Liver (tissue), 9 donors: ENCODE measurements around the gene TMEM26. TPM values are rescaled to one million over a fixed set of nuclear protein-coding genes. Genes with fewer than 3 reads are reported as not detected.

ENCODE experiments used
- DNase-seq: peaks from one replicate; pipeline ENCODE4 v3.0.0-alpha.2; 2017; ENCODE audit warnings: low spot score
- H3K27ac ChIP-seq, 2 donors: one replicate each; pipeline ENCODE4 v1.7.0; 2013; ENCODE audit warnings: inconsistent platforms in 2 of 2, low read length in 2 of 2, control low read depth in 1 of 2, low read depth in 1 of 2, mild to moderate bottlenecking in 1 of 2
- H3K27me3 ChIP-seq, 4 donors: one replicate each; pipeline versions ENCODE4 v1.6.1 to v1.7.0; 2013; ENCODE audit warnings: low read length in 3 of 4, inconsistent platforms in 1 of 4, mild to moderate bottlenecking in 1 of 4, moderate library complexity in 1 of 4; ENCODE audit not compliant: control insufficient read depth in 4 of 4, insufficient read depth in 4 of 4
- H3K36me3 ChIP-seq, 4 donors: one replicate each; pipeline versions ENCODE4 v1.6.1 to v1.7.0; 2013; ENCODE audit warnings: low read length in 3 of 4, mild to moderate bottlenecking in 3 of 4, low read depth in 1 of 4, moderate library complexity in 1 of 4; ENCODE audit not compliant: control insufficient read depth in 4 of 4, insufficient read depth in 3 of 4
- H3K4me1 ChIP-seq, 4 donors: one replicate each; pipeline versions ENCODE4 v1.6.1 to v1.7.0; 2013; ENCODE audit warnings: low read length in 3 of 4, mild to moderate bottlenecking in 3 of 4, moderate library complexity in 1 of 4; ENCODE audit not compliant: control insufficient read depth in 4 of 4, insufficient read depth in 4 of 4
- H3K4me3 ChIP-seq, 3 donors: one replicate each; pipeline versions ENCODE4 v1.6.1 to v1.7.0; 2013; ENCODE audit warnings: low read length in 3 of 3, control low read depth in 1 of 3, low read depth in 1 of 3, mild to moderate bottlenecking in 1 of 3
- H3K9ac ChIP-seq, 2 donors: one replicate each; pipeline ENCODE4 v1.7.0; 2013; ENCODE audit warnings: low read length in 2 of 2, mild to moderate bottlenecking in 2 of 2, moderate library complexity in 2 of 2, control low read depth in 1 of 2, low read depth in 1 of 2
- H3K9me3 ChIP-seq, 4 donors: one replicate each; pipeline versions ENCODE4 v1.6.1 to v1.7.0; 2013; ENCODE audit warnings: low read length in 3 of 4; ENCODE audit not compliant: control insufficient read depth in 4 of 4
- ATF3 ChIP-seq: IDR thresholded peaks from 2 replicates; pipeline ENCODE4 v1.6.1; 2016; ENCODE audit warnings: antibody characterized with exemption
- CTCF ChIP-seq: fragments of 150-350 bp; IDR thresholded peaks from 2 replicates; pipeline ENCODE4 v1.5.1; 2017; ENCODE audit warnings: improper control_type of control experiment, low read depth, low read length; ENCODE audit not compliant: missing input control
- FOXA1 ChIP-seq: IDR thresholded peaks from 2 replicates; pipeline ENCODE4 v1.6.1; 2016; ENCODE audit warnings: antibody characterized with exemption
- FOXA2 ChIP-seq: IDR thresholded peaks from 2 replicates; pipeline ENCODE4 v1.6.1; 2016; ENCODE audit warnings: antibody characterized with exemption
- GABPA ChIP-seq, 2 donors: IDR thresholded peaks in 1 of 2; conservative IDR thresholded peaks in 1 of 2; 2 replicates each; pipeline ENCODE4 v1.6.1; 2016; ENCODE audit warnings: antibody characterized with exemption in 2 of 2, mild to moderate bottlenecking in 1 of 2, moderate library complexity in 1 of 2
- HNF4A ChIP-seq, 2 donors: conservative IDR thresholded peaks; 2 replicates each; pipeline ENCODE4 v1.6.1; 2016; ENCODE audit warnings: antibody characterized with exemption in 2 of 2, mild to moderate bottlenecking in 2 of 2
- HNF4G ChIP-seq: IDR thresholded peaks from 2 replicates; pipeline ENCODE4 v1.6.1; 2016; ENCODE audit warnings: antibody characterized with exemption
- MAX ChIP-seq: IDR thresholded peaks from 2 replicates; pipeline ENCODE4 v1.6.1; 2016; ENCODE audit warnings: antibody characterized with exemption
- NR2F2 ChIP-seq: IDR thresholded peaks from 2 replicates; pipeline ENCODE4 v1.6.1; 2016; ENCODE audit warnings: antibody characterized with exemption
- RAD21 ChIP-seq, 2 donors: IDR thresholded peaks; 2 replicates each; pipeline ENCODE4 v1.6.1; 2016; ENCODE audit warnings: antibody characterized with exemption in 2 of 2, mild to moderate bottlenecking in 2 of 2
- REST ChIP-seq: IDR thresholded peaks from 2 replicates; pipeline ENCODE4 v1.6.1; 2016; ENCODE audit warnings: antibody characterized with exemption, mild to moderate bottlenecking
- RXRA ChIP-seq, 2 donors: IDR thresholded peaks; 2 replicates each; pipeline ENCODE4 v1.6.1; 2017 to 2018; ENCODE audit warnings: antibody characterized with exemption in 2 of 2, mild to moderate bottlenecking in 1 of 2
- SP1 ChIP-seq: IDR thresholded peaks from 2 replicates; pipeline ENCODE4 v1.6.1; 2018; ENCODE audit warnings: antibody characterized with exemption, mild to moderate bottlenecking
- TAF1 ChIP-seq: conservative IDR thresholded peaks from 2 replicates; pipeline ENCODE4 v1.6.1; 2016; ENCODE audit warnings: antibody characterized with exemption, mild to moderate bottlenecking
- YY1 ChIP-seq: IDR thresholded peaks from 2 replicates; pipeline ENCODE4 v1.6.1; 2016; ENCODE audit warnings: antibody characterized with exemption, mild to moderate bottlenecking
- ZBTB33 ChIP-seq: IDR thresholded peaks from 2 replicates; pipeline ENCODE4 v1.6.1; 2016; ENCODE audit warnings: antibody characterized with exemption
- WGBS: extraction: QIAGEN DNeasy Blood & Tissue Kit; methylation state at CpG from one replicate; pipeline ENCODE4 v1.1.7; 2013; 5-methylcytosine and 5-hydroxymethylcytosine counted together
- polyA plus RNA-seq, 2 donors: library from polyadenylated mRNA; stranded (reverse) in 1 of 2; unstranded in 1 of 2; fragments of 200-250 nt in 1 of 2; fragments of >200 nt in 1 of 2; fragmentation: Nextera tagmentation in 1 of 2; extraction: Ambion mirVana in 1 of 2; gene quantifications; one replicate each; pipeline versions ENCODE4 v1.2.1 to v1.2.3, GENCODE V29; 2013 to 2015
- total RNA-seq, 2 donors: library from RNA; depleted of rRNA; stranded (reverse); fragments of >200 nt; gene quantifications; one replicate each; pipeline ENCODE4 v1.2.3, GENCODE V29; 2014
- donor health status: healthy.
- donor health status: healthy.
- donor health status: healthy.
- donor health status: healthy.
- donor health status: healthy.

TMEM26 gene
- total and polyA plus RNA-seq, 4 donors: 0.31 to 5.5 (median 1.2) TPM

- TF ChIP-seq REST (no peak), HNF4A (conservative IDR thresholded peaks at IDR 0.05) (no peak), ATF3 (no peak), RXRA (IDR thresholded peaks at IDR 0.05) (no peak), FOXA2 (no peak), MAX (no peak)
Measured at GRCh38 chr10:61455656-61456055, 2.5 kb upstream of the TMEM26 start (continued).

- H3K9me3 ChIP-seq: no peaks in the 10 kb centered on the region
- H3K4me3 ChIP-seq: no peak overlapping the region
- no peak for TF ChIP-seq YY1
- no peak for TF ChIP-seq RXRA (IDR thresholded peaks at IDR 0.05)
- TF ChIP-seq TAF1: no peak
- TF ChIP-seq SP1: no peak
- TF ChIP-seq FOXA1: no peak
- no peak for TF ChIP-seq CTCF
- no peak for TF ChIP-seq REST
- no peak for TF ChIP-seq NR2F2
- no peak for TF ChIP-seq GABPA (IDR thresholded peaks at IDR 0.05 in 1 of 2, conservative IDR thresholded peaks at IDR 0.05 in 1 of 2)
- no peak for TF ChIP-seq MAX
- no peak for TF ChIP-seq HNF4G
- TF ChIP-seq RAD21 (IDR thresholded peaks at IDR 0.05): no peak
- TF ChIP-seq ZBTB33: no peak
- TF ChIP-seq ATF3: no peak
- no peaks in the 10 kb centered on the region for H3K36me3 ChIP-seq
- H3K27me3 ChIP-seq: peaks cover 0 to 8% (median 2%) of the 10 kb centered on the region in 4 donors
- no peak for DNase-seq
- H3K27ac ChIP-seq: peak overlapping the region in 1 of 2 donors; percentile 31
- WGBS: 60% methylated on average over 4 of the region's 4 CpGs
- H3K9ac ChIP-seq: no peak overlapping the region
- H3K4me1 ChIP-seq: peaks cover 0 to 9% (median 4%) of the 10 kb centered on the region in 4 donors
Measured at GRCh38 chr10:61454541-61454940, 1.4 kb upstream of the TMEM26 start.
